Upper lobe of left lung (tissue), 6 donors: Measurements from ENCODE around the gene ANKRD44. TPM values are rescaled to one million over a fixed set of nuclear protein-coding genes. Genes with fewer than 3 reads are reported as not detected.

Source experiments
- ATAC-seq, 2 donors: fragments of 200-7000 bp; cut with Tn5 transposase; one replicate each; pipeline ENCODE4 v1.9.1; 2022; ENCODE audit warnings: mild to moderate bottlenecking in 2 of 2, moderate library complexity in 2 of 2; ENCODE audit not compliant: low FRiP score in 2 of 2
- DNase-seq, 2 donors: peaks; one replicate each; pipeline ENCODE4 v3.0.0-alpha.2; 2019 to 2020
- H3K27ac ChIP-seq, 4 donors: fragments of 200-600 bp; sonication (generic); one replicate each; pipeline ENCODE4 v1.5.1; 2016 to 2019
- H3K27me3 ChIP-seq, 4 donors: fragments of 200-600 bp; sonication (generic); one replicate each; pipeline ENCODE4 v1.5.1; 2017 to 2019
- H3K36me3 ChIP-seq, 4 donors: fragments of 200-600 bp; sonication (generic); one replicate each; pipeline ENCODE4 v1.5.1; 2016 to 2019
- H3K4me1 ChIP-seq, 4 donors: fragments of 200-600 bp; sonication (generic); one replicate each; pipeline ENCODE4 v1.5.1; 2018 to 2019
- H3K4me3 ChIP-seq, 4 donors: fragments of 200-600 bp; sonication (generic); one replicate each; pipeline ENCODE4 v1.5.1; 2017 to 2019; ENCODE audit warnings: mild to moderate bottlenecking in 2 of 4, moderate library complexity in 1 of 4
- H3K9me3 ChIP-seq, 4 donors: fragments of 200-600 bp; sonication (generic); one replicate each; pipeline ENCODE4 v1.5.1; 2018 to 2019
- EP300 ChIP-seq, 4 donors: sonication (generic); formaldehyde crosslinking; IDR thresholded peaks; one replicate each; pipeline ENCODE4 v1.5.1; 2017; ENCODE audit warnings: antibody characterized with exemption in 4 of 4, control low read depth in 2 of 4
- POLR2A ChIP-seq, 4 donors: fragments of 450-650 bp; IDR thresholded peaks; one replicate each; pipeline ENCODE4 v1.5.1; 2016 to 2017; ENCODE audit warnings: antibody characterized with exemption in 4 of 4, mild to moderate bottlenecking in 2 of 4
- POLR2AphosphoS5 ChIP-seq, 2 donors: sonication (generic); formaldehyde crosslinking; IDR thresholded peaks; one replicate each; pipeline ENCODE4 v1.5.1; 2017; ENCODE audit warnings: antibody characterized with exemption in 2 of 2
- WGBS, 2 donors: methylation state at CpG; one replicate each; pipeline ENCODE4 v1.1.5; 2017 to 2018; 5-methylcytosine and 5-hydroxymethylcytosine counted together
- total RNA-seq, 6 donors: library from RNA; depleted of rRNA in 4 of 6; stranded (reverse); fragments of >200 nt in 4 of 6; gene quantifications; one replicate each; pipeline versions ENCODE4 v1.1.0 to v1.2.1, GENCODE V29; 2016 to 2021
- TF ChIP-seq, protein P1 (sequence below), 6 experiments: fragments of 450-650 bp in 4 of 6; fragments of 200-600 bp in 2 of 6; sonication (generic) in 2 of 6; IDR thresholded peaks; one replicate each; pipeline ENCODE4 v1.5.1; 2016 to 2019; ENCODE audit warnings: antibody characterized with exemption in 6 of 6
- donor health status: DM: no; HTN: no; CAD: no; lungs with moderate emphysema.
- donor health status: DM: no; HTN: yes; CAD: no; lungs with severe emphysema.

Gene ANKRD44
- total RNA-seq, 6 donors from 2014 or later, result 41.0 to 91.1 (median 61.7) TPM

DNA sequence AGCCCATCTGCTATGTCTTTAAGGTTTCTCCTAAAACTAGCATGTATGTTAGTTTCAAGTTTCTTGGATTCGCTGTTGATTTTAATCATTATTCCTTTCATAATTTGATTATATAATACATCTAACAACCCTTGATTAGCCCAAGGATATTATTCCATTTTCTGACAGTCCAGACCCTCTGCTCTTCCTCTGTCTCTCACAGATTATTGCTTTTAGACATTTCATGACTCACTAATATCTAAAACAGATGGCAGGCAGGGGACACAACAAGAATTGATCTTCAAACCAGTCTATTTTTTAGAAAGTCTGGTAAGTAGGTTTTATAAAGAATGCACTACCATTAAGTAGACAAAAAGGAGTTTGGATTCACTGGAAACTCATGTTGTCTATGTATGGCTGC, 162.2 kb downstream of the ANKRD44 start:
- TF ChIP-seq, protein P1, sequence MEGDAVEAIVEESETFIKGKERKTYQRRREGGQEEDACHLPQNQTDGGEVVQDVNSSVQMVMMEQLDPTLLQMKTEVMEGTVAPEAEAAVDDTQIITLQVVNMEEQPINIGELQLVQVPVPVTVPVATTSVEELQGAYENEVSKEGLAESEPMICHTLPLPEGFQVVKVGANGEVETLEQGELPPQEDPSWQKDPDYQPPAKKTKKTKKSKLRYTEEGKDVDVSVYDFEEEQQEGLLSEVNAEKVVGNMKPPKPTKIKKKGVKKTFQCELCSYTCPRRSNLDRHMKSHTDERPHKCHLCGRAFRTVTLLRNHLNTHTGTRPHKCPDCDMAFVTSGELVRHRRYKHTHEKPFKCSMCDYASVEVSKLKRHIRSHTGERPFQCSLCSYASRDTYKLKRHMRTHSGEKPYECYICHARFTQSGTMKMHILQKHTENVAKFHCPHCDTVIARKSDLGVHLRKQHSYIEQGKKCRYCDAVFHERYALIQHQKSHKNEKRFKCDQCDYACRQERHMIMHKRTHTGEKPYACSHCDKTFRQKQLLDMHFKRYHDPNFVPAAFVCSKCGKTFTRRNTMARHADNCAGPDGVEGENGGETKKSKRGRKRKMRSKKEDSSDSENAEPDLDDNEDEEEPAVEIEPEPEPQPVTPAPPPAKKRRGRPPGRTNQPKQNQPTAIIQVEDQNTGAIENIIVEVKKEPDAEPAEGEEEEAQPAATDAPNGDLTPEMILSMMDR (IDR thresholded peaks at IDR 0.05), result no peak
- TF ChIP-seq POLR2AphosphoS5 (IDR thresholded peaks at IDR 0.05) (no peak), EP300 (IDR thresholded peaks at IDR 0.05) (no peak)
- H3K4me3 ChIP-seq, result no peak overlapping the region
- H3K4me1 ChIP-seq, result peaks cover 20 to 43% (median 40%) of the 10 kb centered on the region in 4 donors

DNA sequence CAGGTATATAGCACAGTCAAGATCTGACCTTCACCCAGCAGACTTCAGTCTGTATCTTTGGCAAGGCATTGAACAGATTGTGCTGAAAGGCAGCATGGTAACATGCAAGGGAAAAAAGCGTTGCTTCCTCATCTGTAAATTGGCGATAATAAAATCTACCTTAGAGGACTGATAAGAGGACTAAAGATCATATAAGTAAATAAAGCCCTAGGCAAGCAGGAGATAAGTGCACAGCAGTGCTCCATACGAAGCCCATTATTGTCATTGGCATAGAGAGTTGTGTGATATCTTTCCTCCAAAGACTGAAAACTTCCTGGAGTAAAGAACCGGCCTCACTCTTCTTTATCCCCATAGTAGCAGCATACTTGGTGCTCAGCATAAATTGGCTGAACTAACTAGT, 162.6 kb downstream of the ANKRD44 start:
- ATAC-seq, result no peak
- no peak for TF ChIP-seq POLR2A (IDR thresholded peaks at IDR 0.05)
- TF ChIP-seq, protein P1 (IDR thresholded peaks at IDR 0.05), result no peak
- TF ChIP-seq POLR2AphosphoS5 (IDR thresholded peaks at IDR 0.05), result no peak
- no peak for TF ChIP-seq EP300 (IDR thresholded peaks at IDR 0.05)
- peaks cover 20 to 38% (median 37%) of the 10 kb centered on the region in 4 donors for H3K4me1 ChIP-seq
- H3K27ac ChIP-seq, result no peak overlapping the region
- H3K36me3 ChIP-seq, result no peaks in the 10 kb centered on the region
- no peaks in the 10 kb centered on the region for H3K27me3 ChIP-seq
- no peaks in the 10 kb centered on the region for H3K9me3 ChIP-seq
- no peak overlapping the region for H3K4me3 ChIP-seq
- no peak for DNase-seq
- 85 to 86% methylated on average over 4 of the region's 4 CpGs for WGBS, 2 donors

More for the DNA sequence above, 162.2 kb downstream of the ANKRD44 start:
- 90 to 100% methylated on average over 1 of the region's 1 CpG for WGBS, 2 donors
- Histone ChIP-seq H3K9me3 (no peaks in the 10 kb centered on the region), H3K27me3 (no peaks in the 10 kb centered on the region), H3K36me3 (no peaks in the 10 kb centered on the region), H3K27ac (no peak overlapping the region)
- no peak for DNase-seq
- ATAC-seq, result no peak

DNA sequence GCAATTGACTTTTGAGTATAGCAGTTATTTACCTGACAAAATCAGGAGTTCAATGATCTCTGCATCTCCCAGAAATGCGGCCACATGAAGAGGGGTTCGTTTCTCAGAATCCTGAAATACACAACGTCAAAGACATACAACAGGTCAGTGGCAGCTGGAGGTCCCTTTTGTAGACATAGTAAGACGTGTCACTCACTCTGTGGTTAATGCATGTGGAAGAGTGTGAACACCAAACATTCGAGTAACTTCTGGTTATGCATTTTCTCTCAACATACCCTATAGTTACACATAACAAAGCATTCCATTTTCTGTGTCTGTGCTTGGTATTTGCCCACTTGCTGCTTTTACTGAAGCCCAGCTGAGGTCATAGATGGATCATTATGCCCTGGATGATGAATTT, 163.6 kb downstream of the ANKRD44 start:
- TF ChIP-seq EP300 (IDR thresholded peaks at IDR 0.05) (no peak), POLR2A (IDR thresholded peaks at IDR 0.05) (no peak), POLR2AphosphoS5 (IDR thresholded peaks at IDR 0.05) (no peak)
- TF ChIP-seq, protein P1 (IDR thresholded peaks at IDR 0.05), result no peak
- 66 to 69% methylated on average over 5 of the region's 5 CpGs for WGBS, 2 donors
- H3K27me3 ChIP-seq, result no peaks in the 10 kb centered on the region
- ATAC-seq, result no peak
- peaks cover 18 to 35% (median 31%) of the 10 kb centered on the region in 4 donors for H3K4me1 ChIP-seq
- no peak overlapping the region for H3K27ac ChIP-seq
- H3K9me3 ChIP-seq, result no peaks in the 10 kb centered on the region
- H3K36me3 ChIP-seq, result no peaks in the 10 kb centered on the region
- DNase-seq, result no peak
- H3K4me3 ChIP-seq, result no peak overlapping the region

DNA sequence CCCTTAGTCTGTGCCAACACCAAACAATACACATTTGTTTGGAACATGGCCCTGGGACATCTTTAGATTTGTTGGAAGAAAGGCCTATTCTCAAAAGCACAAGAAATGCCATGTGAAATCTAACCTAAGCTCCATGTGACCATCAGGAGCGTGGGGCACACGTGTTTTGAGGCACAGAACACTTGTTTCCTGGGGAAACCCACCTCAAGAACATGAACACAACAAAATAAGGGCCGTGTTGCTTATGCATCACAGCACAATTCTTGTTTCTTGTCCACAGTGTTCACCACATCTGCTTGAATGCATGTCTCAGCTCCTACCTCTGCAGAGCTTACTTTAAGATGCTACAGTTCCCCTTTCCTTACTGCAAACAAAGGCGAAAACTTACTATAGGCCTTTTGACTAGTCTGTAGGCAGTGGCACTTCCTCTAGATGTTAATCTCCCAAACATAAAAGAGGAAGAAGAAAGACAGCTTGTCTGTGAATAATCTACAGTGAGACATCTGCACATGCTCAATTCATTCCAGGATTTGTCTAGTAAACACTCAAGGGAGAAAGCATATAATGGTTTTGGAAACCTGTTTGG, 165.0 kb downstream of the ANKRD44 start:
- Histone ChIP-seq H3K4me3 (no peak overlapping the region), H3K27ac (peak overlapping the region; percentile 11 to 27 (median 19)), H3K4me1 (peaks cover 14 to 40% (median 36%) of the 10 kb centered on the region in 4 donors), H3K9me3 (no peaks in the 10 kb centered on the region), H3K27me3 (no peaks in the 10 kb centered on the region), H3K36me3 (no peaks in the 10 kb centered on the region)
- ATAC-seq (peak; percentile 74 to 83), DNase-seq (no peak)
- 25 to 57% methylated on average over 4 of the region's 4 CpGs for WGBS, 2 donors
- TF ChIP-seq, protein P1 (IDR thresholded peaks at IDR 0.05), result no peak
- TF ChIP-seq POLR2A (IDR thresholded peaks at IDR 0.05) (no peak), POLR2AphosphoS5 (IDR thresholded peaks at IDR 0.05) (no peak), EP300 (IDR thresholded peaks at IDR 0.05) (no peak)

DNA sequence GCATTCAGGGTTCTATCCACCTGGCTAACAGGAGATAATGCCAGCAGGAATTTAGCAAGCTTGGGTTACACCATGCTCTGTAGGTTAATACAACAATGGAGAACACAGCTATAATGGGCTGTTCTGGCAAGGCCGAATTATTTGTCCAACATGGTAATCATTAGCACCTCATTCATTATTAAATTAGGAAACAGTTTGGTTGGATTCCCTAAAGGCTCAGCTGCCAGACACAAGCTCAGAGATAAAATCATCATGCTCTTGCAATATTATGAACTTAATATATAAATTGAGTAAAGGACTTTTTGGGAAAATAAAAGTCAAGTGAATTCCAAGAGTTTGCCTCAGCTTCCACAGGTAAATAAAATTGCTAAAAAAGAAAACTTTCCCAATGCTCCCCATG, 166.4 kb downstream of the ANKRD44 start:
- no peak overlapping the region for H3K4me3 ChIP-seq
- no peaks in the 10 kb centered on the region for H3K36me3 ChIP-seq
- WGBS, 2 donors, result 74 to 100% methylated on average over 1 of the region's 1 CpG
- H3K9me3 ChIP-seq, result no peaks in the 10 kb centered on the region
- no peaks in the 10 kb centered on the region for H3K27me3 ChIP-seq
- ATAC-seq (no peak), DNase-seq (no peak)
- H3K27ac ChIP-seq, result peak overlapping the region in 1 of 4 donors; percentile 9
- no peak for TF ChIP-seq POLR2AphosphoS5 (IDR thresholded peaks at IDR 0.05)
- no peak for TF ChIP-seq EP300 (IDR thresholded peaks at IDR 0.05)
- TF ChIP-seq POLR2A (IDR thresholded peaks at IDR 0.05), result no peak
- TF ChIP-seq, protein P1 (IDR thresholded peaks at IDR 0.05), result no peak
- peaks cover 14 to 40% (median 36%) of the 10 kb centered on the region in 4 donors for H3K4me1 ChIP-seq
